ENCODE data around the gene CEACAM6.
"Not testable (repeated sequence)": the region's sequence is repeated elsewhere in the genome, so short reads cannot be mapped to it uniquely, and the experiment has no call there.

CEACAM6 gene

GRCh38 chr19:41750248-41751134, 4.8 kb upstream of the CEACAM6 start:
- not testable (repeated sequence) for DNase-seq

DNA sequence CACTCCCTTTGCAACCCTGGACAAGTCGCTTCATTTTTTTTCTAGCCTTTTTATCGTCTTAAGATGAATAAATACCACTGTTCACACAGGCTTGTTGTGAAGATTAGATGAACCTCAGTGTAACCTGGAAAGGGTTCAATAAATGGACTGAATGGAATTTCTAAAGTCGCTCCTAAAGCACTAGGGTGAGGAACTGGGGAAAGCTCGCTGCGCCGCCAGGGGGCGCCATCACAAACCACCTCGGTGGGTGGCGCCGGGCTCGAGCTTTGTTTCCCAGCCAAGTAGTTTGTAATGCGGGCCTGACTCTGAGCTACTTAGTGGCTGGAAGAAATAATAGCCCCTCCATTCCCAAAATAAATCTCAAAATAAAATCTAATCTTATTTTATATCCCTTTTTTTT, 2.2 kb upstream of the CEACAM6 start:
- DNase-seq: peak in 1 of 2 experiments; percentile 10

GRCh38 chr19:41753936-41754529, 1.3 kb upstream of the CEACAM6 start:
- peak in 1 of 2 experiments; percentile 51 for DNase-seq

- DNase-seq: no peak
Measured at GRCh38 chr19:41758846-41759245, 3.5 kb downstream of the CEACAM6 start.

GRCh38 chr19:41767115-41767514, 11.8 kb downstream of the CEACAM6 start:
- no peak for DNase-seq

GRCh38 chr19:41768105-41768504, 12.8 kb downstream of the CEACAM6 start:
- DNase-seq: not testable (repeated sequence)

GRCh38 chr19:41769608-41770007, 14.3 kb downstream of the CEACAM6 start:
- DNase-seq: no peak

GRCh38 chr19:41771410-41771809, 16.1 kb downstream of the CEACAM6 start:
- no peak for DNase-seq

GRCh38 chr19:41774515-41774980, 19.2 kb downstream of the CEACAM6 start:
- DNase-seq: no peak

DNA sequence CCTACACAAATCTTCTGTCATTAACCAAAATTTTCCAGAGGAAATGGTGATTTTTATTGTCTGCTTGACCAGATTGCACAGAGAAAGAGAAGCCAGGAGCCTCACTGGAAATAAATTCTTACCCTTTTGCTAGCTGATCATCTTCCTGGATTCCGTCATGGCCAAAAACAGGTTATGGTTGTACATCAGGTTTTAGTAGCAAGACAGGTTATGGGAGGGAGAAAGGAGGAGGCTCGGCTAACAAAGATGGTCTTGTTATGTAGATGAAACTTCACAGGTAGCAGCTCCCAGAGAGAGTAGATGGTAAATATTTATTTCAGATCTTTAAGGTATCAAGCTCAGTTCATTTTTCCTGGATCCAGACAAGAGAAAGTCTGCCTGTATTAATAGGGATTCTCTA, 21.4 kb downstream of the CEACAM6 start:
- no peak for DNase-seq

- no peak for DNase-seq
Measured at GRCh38 chr19:41783612-41784011, 28.3 kb downstream of the CEACAM6 start.

DNA sequence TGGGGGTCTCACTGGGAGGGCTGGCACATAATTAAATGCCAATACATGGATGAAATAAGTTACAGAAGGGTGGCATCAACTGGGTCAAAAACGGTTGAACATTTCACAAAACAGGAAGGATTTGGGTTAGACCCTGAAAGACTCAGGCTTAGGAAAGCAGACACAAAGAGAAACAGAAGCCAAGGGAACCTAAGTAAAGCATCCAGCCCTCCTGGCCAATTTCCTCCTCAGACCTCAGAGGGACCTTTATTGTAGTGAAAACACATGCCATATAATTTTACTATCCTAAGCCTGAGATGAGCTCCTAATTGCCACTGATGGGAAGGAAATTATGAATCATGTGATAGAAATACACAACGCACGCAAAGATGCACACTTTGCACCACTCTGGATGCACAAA, 29.0 kb downstream of the CEACAM6 start:
- no peak for DNase-seq

DNA sequence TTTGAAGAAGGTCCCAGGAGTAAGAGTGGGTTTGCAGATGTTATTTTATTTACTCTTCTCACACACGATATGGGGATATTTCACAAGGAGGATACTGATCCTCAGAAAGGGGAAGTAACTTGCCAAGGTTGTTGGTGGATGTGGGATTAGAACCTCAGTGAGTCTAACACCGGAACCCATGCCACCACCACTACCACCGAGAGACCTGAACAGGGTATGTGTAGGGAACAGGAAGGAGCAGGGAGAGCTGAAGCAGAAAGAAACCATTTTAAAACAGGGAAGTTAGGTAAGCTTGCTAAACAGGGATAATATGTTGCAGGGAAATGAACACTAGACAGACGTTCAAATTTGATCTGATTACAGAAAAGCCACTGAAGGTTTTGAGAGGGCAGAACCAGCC, 29.4 kb downstream of the CEACAM6 start:
- DNase-seq: no peak

DNA sequence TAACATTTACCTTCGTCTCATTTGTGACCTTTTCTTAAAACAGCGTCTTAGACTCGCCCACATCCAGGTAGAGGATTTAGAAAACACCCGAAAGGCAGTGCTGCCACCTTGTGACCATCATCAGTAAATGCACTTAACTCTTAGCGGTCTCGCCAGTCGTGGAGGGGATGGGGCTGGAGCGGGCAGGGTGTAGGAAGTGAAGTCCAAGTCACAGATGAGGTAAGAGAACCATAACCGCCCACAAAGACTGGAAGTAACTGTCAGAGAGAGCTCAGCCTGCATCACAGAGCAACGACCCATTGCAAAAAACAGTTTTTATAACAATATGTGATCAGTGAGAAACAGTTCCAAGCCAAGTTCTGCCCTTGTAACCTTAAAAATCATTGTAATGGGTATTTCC, 30.3 kb downstream of the CEACAM6 start:
- DNase-seq: peak; percentile 53 to 73

- DNase-seq: no peak
Measured at GRCh38 chr19:41787055-41787454, 31.7 kb downstream of the CEACAM6 start.

- DNase-seq: not testable (repeated sequence)
Measured at GRCh38 chr19:41788518-41788917, 33.2 kb downstream of the CEACAM6 start.

DNA sequence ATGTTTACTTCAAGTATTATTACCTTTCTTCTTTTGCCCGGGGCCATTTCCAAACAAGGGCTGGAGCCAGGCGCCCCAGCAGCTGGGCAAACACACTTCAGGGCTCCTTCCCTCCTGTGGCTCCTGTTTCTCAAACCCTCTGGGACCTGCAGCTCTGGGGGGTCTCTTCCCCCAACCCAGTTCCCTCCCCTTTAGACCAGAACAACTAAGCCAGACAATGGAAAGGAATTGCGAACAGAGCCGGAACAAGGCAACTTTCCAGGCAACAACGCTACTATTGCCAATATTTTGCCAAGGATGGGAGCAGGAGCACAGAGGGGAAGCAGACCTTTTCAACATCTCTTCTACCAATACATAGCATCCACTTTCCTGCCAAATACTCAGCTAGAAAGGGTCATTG, 33.7 kb downstream of the CEACAM6 start:
- DNase-seq: not testable (repeated sequence)

DNA sequence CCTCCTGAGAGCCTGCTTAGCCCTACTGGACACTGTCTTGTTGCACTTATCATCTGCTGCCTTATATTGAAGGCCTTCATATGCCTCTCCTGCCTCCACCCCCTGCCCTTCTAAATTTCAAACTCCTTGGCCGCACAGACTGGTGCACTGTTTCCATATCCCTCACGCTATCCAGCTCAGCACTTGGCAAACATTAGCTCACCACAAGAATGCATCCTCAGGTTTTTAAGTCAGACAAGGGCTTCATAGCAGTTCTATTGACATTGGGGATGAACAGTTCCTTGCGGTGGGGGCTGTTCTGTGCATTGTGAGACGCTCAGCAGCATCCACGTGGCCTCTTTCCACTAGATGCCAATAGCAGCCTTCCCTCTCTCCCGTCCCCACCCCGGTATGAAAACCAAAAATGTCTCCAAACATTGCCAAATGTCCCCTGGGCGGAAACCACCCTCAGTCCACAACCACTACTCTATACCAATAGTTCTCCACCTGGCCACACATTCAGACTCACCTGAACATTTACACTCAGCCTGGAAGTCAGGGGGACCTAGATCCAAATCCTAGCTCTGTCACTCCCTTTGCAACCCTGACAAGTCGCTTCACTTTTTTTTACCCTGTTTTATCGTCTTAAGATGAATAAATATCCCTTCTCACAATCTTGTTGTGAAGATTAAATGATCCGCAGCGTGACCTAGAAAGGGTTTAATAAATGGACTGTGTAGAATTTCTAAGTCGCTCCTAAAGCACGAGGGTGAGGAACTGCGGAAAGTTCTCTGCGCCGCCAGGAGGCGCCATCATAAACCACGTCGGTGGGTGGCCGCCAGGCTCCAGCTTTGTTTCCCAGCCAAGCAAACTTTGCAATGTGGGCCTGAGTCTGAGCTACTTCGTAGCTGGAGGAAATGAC, 37.4 kb downstream of the CEACAM6 start:
- DNase-seq: peak; percentile 7 to 26

- DNase-seq: no peak
Measured at GRCh38 chr19:41793414-41793727, 38.0 kb downstream of the CEACAM6 start.

GRCh38 chr19:41795031-41795461, 39.7 kb downstream of the CEACAM6 start:
- DNase-seq: peak; percentile 26 to 51

DNA sequence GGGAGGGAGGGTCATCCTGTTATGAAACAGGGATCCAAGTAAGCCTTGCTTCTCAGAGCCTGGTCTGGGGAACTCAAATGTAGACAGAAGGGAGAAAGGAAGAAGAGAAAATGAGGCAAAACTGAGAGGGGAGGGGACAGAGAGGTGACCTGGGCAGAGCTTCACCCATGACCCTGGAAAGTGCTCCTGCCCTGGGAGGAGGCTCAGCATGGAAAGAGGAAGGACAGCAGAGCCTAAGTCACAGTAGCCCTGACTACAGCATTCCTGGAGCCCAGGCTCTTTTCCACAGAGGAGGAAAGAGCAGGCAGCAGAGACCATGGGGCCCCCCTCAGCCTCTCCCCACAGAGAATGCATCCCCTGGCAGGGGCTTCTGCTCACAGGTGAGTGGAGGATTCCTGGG, 41.0 kb downstream of the CEACAM6 start, which contains the start of gene CEACAM3:
CEACAM3 (plus strand) TSS at position 226 of the 400 bp plus-strand sequence; CDS start at position 317, 91 bp downstream.
- no peak for DNase-seq

- no peak for DNase-seq
Measured at GRCh38 chr19:41796901-41797300, 41.6 kb downstream of the CEACAM6 start.

DNA sequence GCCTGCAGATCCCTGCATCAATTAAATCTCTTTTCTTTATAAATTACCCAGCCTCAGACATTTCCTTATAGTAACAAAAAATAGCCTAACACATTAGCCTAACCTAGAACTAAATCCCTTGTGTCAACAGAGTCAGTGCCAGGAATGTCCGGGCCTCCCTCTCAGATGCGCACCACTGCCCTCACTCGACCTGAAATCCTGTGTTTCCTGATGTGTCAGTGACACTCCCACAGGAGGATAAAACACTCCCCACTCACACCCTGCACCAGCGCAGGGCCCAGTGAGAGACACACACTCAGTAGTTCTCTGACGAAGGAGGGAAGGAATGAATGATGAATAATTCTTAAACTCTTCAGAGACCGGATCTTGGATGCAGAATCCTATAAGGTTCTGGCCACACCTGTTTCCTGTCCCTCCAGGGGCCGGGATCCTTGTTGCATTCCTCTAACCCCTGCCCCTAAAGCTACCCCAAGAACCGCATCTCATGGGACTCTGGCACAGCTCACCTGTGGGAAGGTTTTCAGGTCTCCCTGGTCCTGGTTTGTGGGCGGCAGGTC, 44.2 kb downstream of the CEACAM6 start:
- DNase-seq: no peak

All from NCI-H524 (cell line).